H1 (cell line): ENCODE results near the gene LYPD6B. TPM values are rescaled to one million over a fixed set of nuclear protein-coding genes. Genes with fewer than 3 reads are reported as not detected.

ENCODE experiments used
- CTCF ChIA-PET: fragments of 300-600 bp; sonication (Branson Sonifier 250); formaldehyde crosslinking; loops from one replicate; lab custom pipeline; 2021; ENCODE audit not compliant: partially characterized antibody; lab: Charles Lee
- POLR2A ChIA-PET: fragments of 300-600 bp; sonication (Branson Sonifier 250); formaldehyde crosslinking; loops from one replicate; lab custom pipeline; 2021; ENCODE audit warnings: inconsistent platforms; ENCODE audit not compliant: partially characterized antibody; lab: Charles Lee
- DNase-seq, 2 experiments: peaks; one replicate each; pipeline versions ENCODE4 v3.0.0 to v3.0.0-alpha.2; 2010 to 2022; ENCODE audit warnings: low spot score in 2 of 2, low read depth in 1 of 2, mixed read lengths in 1 of 2
- FAIRE-seq: peaks from 2 replicates; lab custom pipeline; 2011; peaks lifted over from hg19 to GRCh38; lab: Jason Lieb, UNC
- H2AFZ ChIP-seq: 2 replicates; pipeline ENCODE4 v1.8.1; 2012; ENCODE audit warnings: low read length, inconsistent platforms
- H2AK5ac ChIP-seq: 2 replicates; pipeline ENCODE4 v1.6.1; 2013; ENCODE audit warnings: low read depth, low read length
- H2BK120ac ChIP-seq: replicated peaks from 2 replicates; pipeline ENCODE3; 2013; ENCODE audit warnings: low read depth, low read length, inconsistent platforms
- H2BK12ac ChIP-seq: 2 replicates; pipeline ENCODE4 v1.6.1; 2013; ENCODE audit warnings: low read depth, low read length
- H2BK15ac ChIP-seq: 2 replicates; pipeline ENCODE4 v1.6.1; 2013; ENCODE audit warnings: low read length
- H2BK20ac ChIP-seq: 2 replicates; pipeline ENCODE4 v1.6.1; 2013; ENCODE audit warnings: low read length
- H2BK5ac ChIP-seq: 2 replicates; pipeline ENCODE4 v1.6.1; 2013; ENCODE audit warnings: low read depth, low read length
- H3K14ac ChIP-seq: 2 replicates; pipeline ENCODE4 v1.6.1; 2013; ENCODE audit warnings: inconsistent platforms; ENCODE audit not compliant: insufficient read length
- H3K18ac ChIP-seq: 2 replicates; pipeline ENCODE4 v1.6.1; 2013; ENCODE audit warnings: low read length; ENCODE audit errors: extremely low read depth
- H3K23ac ChIP-seq: 2 replicates; pipeline ENCODE4 v1.6.1; 2013; ENCODE audit warnings: inconsistent platforms; ENCODE audit not compliant: insufficient read length
- H3K23me2 ChIP-seq: 2 replicates; pipeline ENCODE4 v1.6.1; 2013; ENCODE audit warnings: low read depth, low read length
- H3K27ac ChIP-seq: 2 replicates; pipeline ENCODE4 v1.6.1; 2011; ENCODE audit warnings: low read depth, low read length, inconsistent platforms
- H3K27me3 ChIP-seq, 4 experiments: replicated peaks in 1 of 4; 1 replicate in 1 of 4; 2 replicates in 3 of 4; pipeline versions ENCODE4 v1.6.1 to v1.8.1; 2011 to 2013; ENCODE audit warnings: low read length in 3 of 4, mild to moderate bottlenecking in 3 of 4, inconsistent platforms in 2 of 4, mixed read lengths in 2 of 4, moderate library complexity in 1 of 4; ENCODE audit not compliant: control insufficient read depth in 3 of 4, insufficient read depth in 3 of 4; ENCODE audit errors: extremely low read depth in 1 of 4
- H3K36me3 ChIP-seq, 4 experiments: 2 replicates each; pipeline versions ENCODE4 v1.6.1 to v1.8.1; 2011 to 2013; ENCODE audit warnings: mild to moderate bottlenecking in 4 of 4, low read length in 3 of 4, moderate library complexity in 2 of 4, control low read depth in 1 of 4, inconsistent platforms in 1 of 4; ENCODE audit not compliant: insufficient read depth in 4 of 4, control insufficient read depth in 2 of 4
- H3K4ac ChIP-seq: replicated peaks from 2 replicates; pipeline ENCODE3; 2013; ENCODE audit warnings: low read length, low read depth, mixed read lengths, inconsistent platforms; ENCODE audit not compliant: insufficient read length
- H3K4me1 ChIP-seq, 4 experiments: replicated peaks in 1 of 4; 1 replicate in 1 of 4; 2 replicates in 3 of 4; pipeline versions ENCODE4 v1.6.1 to v1.8.1; 2011 to 2013; ENCODE audit warnings: low read length in 3 of 4, inconsistent platforms in 2 of 4, mixed read lengths in 1 of 4; ENCODE audit not compliant: insufficient read depth in 4 of 4, control insufficient read depth in 3 of 4
- H3K4me2 ChIP-seq, 2 experiments: 2 replicates each; pipeline versions ENCODE4 v1.6.1 to v1.8.1; 2011 to 2013; ENCODE audit warnings: low read depth in 2 of 2, low read length in 2 of 2, control low read depth in 1 of 2, inconsistent platforms in 1 of 2, mild to moderate bottlenecking in 1 of 2; ENCODE audit not compliant: insufficient read depth in 1 of 2
- H3K4me3 ChIP-seq, 4 experiments: fragments of 200-600, 300-600 bp in 1 of 4; sonication (generic), shearing (Covaris generic), sonication (Bioruptor Twin) in 1 of 4; 2 replicates each; pipeline versions ENCODE4 v1.5.1 to v1.8.1; 2011 to 2016; ENCODE audit warnings: low read length in 4 of 4, low read depth in 3 of 4, control low read depth in 2 of 4, inconsistent platforms in 2 of 4, mild to moderate bottlenecking in 2 of 4, mixed read lengths in 1 of 4, moderate library complexity in 1 of 4; ENCODE audit not compliant: insufficient read depth in 2 of 4; ENCODE audit errors: extremely low read depth in 1 of 4
- H3K56ac ChIP-seq: replicated peaks from 2 replicates; pipeline ENCODE3; 2013; ENCODE audit warnings: low read depth, mild to moderate bottlenecking, mixed read lengths, low read length, inconsistent platforms; ENCODE audit not compliant: insufficient read length
- H3K79me1 ChIP-seq: 2 replicates; pipeline ENCODE4 v1.6.1; 2013; ENCODE audit warnings: low read depth, low read length, control low read depth
- H3K79me2 ChIP-seq, 2 experiments: 2 replicates each; pipeline versions ENCODE4 v1.6.1 to v1.8.1; 2012 to 2013; ENCODE audit warnings: low read length in 2 of 2, mild to moderate bottlenecking in 2 of 2, inconsistent platforms in 1 of 2; ENCODE audit not compliant: insufficient read depth in 2 of 2, control insufficient read depth in 1 of 2
- H3K9ac ChIP-seq, 4 experiments: replicated peaks in 1 of 4; 1 replicate in 1 of 4; 2 replicates in 3 of 4; pipeline versions ENCODE4 v1.6.1 to v1.8.1; 2011 to 2013; ENCODE audit warnings: low read depth in 3 of 4, low read length in 3 of 4, control low read depth in 2 of 4, mild to moderate bottlenecking in 2 of 4, moderate library complexity in 2 of 4, inconsistent platforms in 1 of 4; ENCODE audit errors: extremely low read depth in 1 of 4
- H3K9me3 ChIP-seq, 2 experiments: 2 replicates each; pipeline versions ENCODE4 v1.6.1 to v1.8.1; 2012 to 2013; ENCODE audit warnings: mild to moderate bottlenecking in 2 of 2, moderate library complexity in 2 of 2, control low read depth in 1 of 2, inconsistent platforms in 1 of 2, low read depth in 1 of 2, low read length in 1 of 2, mixed read lengths in 1 of 2; ENCODE audit not compliant: insufficient read depth in 2 of 2
- H4K20me1 ChIP-seq, 2 experiments: replicated peaks in 1 of 2; 2 replicates each; pipeline versions ENCODE3 to v1.8.1; 2011 to 2013; ENCODE audit warnings: inconsistent platforms in 2 of 2, low read length in 2 of 2, mild to moderate bottlenecking in 1 of 2; ENCODE audit not compliant: insufficient read depth in 2 of 2, control insufficient read depth in 1 of 2
- H4K5ac ChIP-seq: 2 replicates; pipeline ENCODE4 v1.6.1; 2013; ENCODE audit warnings: low read length, low read depth, mixed read lengths, inconsistent platforms; ENCODE audit not compliant: insufficient read length
- H4K8ac ChIP-seq: 2 replicates; pipeline ENCODE4 v1.8.0; 2013; ENCODE audit warnings: mild to moderate bottlenecking, moderate library complexity, low read length, inconsistent platforms; ENCODE audit not compliant: insufficient read depth; ENCODE audit errors: extremely low read depth
- H4K91ac ChIP-seq: replicated peaks from 2 replicates; pipeline ENCODE3; 2013; ENCODE audit warnings: low read length, mixed read lengths, inconsistent platforms; ENCODE audit not compliant: insufficient read length
- CBX5 ChIP-seq: fragments of 300-800, 300-1000 bp; sonication (generic); IDR thresholded peaks from 2 replicates; pipeline ENCODE4 v1.7.1; 2016; ENCODE audit warnings: antibody characterized with exemption, low read length, low read depth
- CHD1 ChIP-seq: IDR thresholded peaks from 2 replicates; pipeline ENCODE4 v1.6.1; 2012; ENCODE audit warnings: low read depth, low read length, improper control_type of control experiment
- HDAC2 ChIP-seq, 2 experiments: fragments of 300-600 bp in 1 of 2; sonication (generic) in 1 of 2; IDR thresholded peaks; 2 replicates each; pipeline ENCODE4 v1.6.1; 2011 to 2012; ENCODE audit warnings: low read depth in 2 of 2, low read length in 2 of 2, mild to moderate bottlenecking in 2 of 2, moderate library complexity in 2 of 2, borderline replicate concordance in 1 of 2, inconsistent platforms in 1 of 2
- JUND ChIP-seq: IDR thresholded peaks from 2 replicates; pipeline ENCODE4 v1.6.1; 2011; ENCODE audit warnings: mild to moderate bottlenecking, improper control_type of control experiment, low read length
- KDM4A ChIP-seq: IDR thresholded peaks from one replicate; pipeline ENCODE4 v1.7.1; 2012; ENCODE audit warnings: low read depth, mild to moderate bottlenecking, moderate library complexity, low read length, inconsistent platforms; ENCODE audit not compliant: severe bottlenecking
- POLR2A ChIP-seq, 2 experiments: IDR thresholded peaks; 1 replicate in 1 of 2; 2 replicates in 1 of 2; pipeline ENCODE4 v1.6.1; 2011; ENCODE audit warnings: low read depth in 2 of 2, low read length in 2 of 2, mild to moderate bottlenecking in 2 of 2; ENCODE audit errors: control extremely low read depth in 1 of 2
- POLR2AphosphoS5 ChIP-seq: IDR thresholded peaks from 2 replicates; pipeline ENCODE4 v1.6.1; 2011; ENCODE audit warnings: low read depth, low read length
- RNF2 ChIP-seq: fragments of 200-900, 300-1000 bp; sonication (generic); IDR thresholded peaks from 2 replicates; pipeline ENCODE4 v1.7.1; 2016; ENCODE audit warnings: borderline replicate concordance, low read depth, mild to moderate bottlenecking, antibody characterized with exemption, low read length; ENCODE audit not compliant: poor library complexity, severe bottlenecking; ENCODE audit errors: missing control alignments
- SIN3A ChIP-seq, 2 experiments: IDR thresholded peaks in 1 of 2; conservative IDR thresholded peaks in 1 of 2; 2 replicates each; pipeline ENCODE4 v1.6.1; 2011 to 2012; ENCODE audit warnings: low read length in 2 of 2, improper control_type of control experiment in 1 of 2, low read depth in 1 of 2, mild to moderate bottlenecking in 1 of 2
- TEAD4 ChIP-seq: IDR thresholded peaks from 2 replicates; pipeline ENCODE4 v1.6.1; 2012; ENCODE audit warnings: low read depth, low read length, inconsistent platforms, mixed read lengths
- USF2 ChIP-seq: IDR thresholded peaks from 2 replicates; pipeline ENCODE4 v1.6.1; 2011; ENCODE audit warnings: low read length, improper control_type of control experiment
- ZNF274 ChIP-seq: IDR thresholded peaks from 2 replicates; pipeline ENCODE4 v1.7.0; 2012; ENCODE audit warnings: low read length, borderline replicate concordance; ENCODE audit errors: extremely low read depth
- WGBS, 2 experiments: shearing (Covaris generic) in 1 of 2; methylation state at CpG; one replicate each; pipeline versions ENCODE4 v1.1.6 to v1.1.7; 2013 to 2015; ENCODE audit warnings: low lambda C conversion rate in 2 of 2, mixed read lengths in 2 of 2, inconsistent platforms in 1 of 2, low coverage in 1 of 2, missing lambda C conversion rate in 1 of 2; ENCODE audit not compliant: insufficient replicate concordance in 2 of 2, insufficient coverage in 1 of 2, insufficient read length in 1 of 2; ENCODE audit errors: extremely low coverage in 1 of 2, missing lambda C conversion rate in 1 of 2; 5-methylcytosine and 5-hydroxymethylcytosine counted together
- polyA plus RNA-seq, 7 experiments: library from polyadenylated mRNA; depleted of rRNA in 3 of 7; stranded (reverse) in 5 of 7; unstranded in 2 of 7; fragments of >200 nt in 5 of 7; fragments of 200-250 nt in 2 of 7; gene quantifications; 1 replicate in 5 of 7; 2 replicates in 1 of 7; 4 replicates in 1 of 7; pipeline versions ENCODE4 v1.2.1 to v1.2.3, GENCODE V29; 2011 to 2013; ENCODE audit warnings: missing spikeins in 2 of 7, mixed read lengths in 2 of 7
- total RNA-seq: library from RNA; stranded (reverse); fragmentation: NEBNext Ultra II Directional; extraction: Animal tissue kit (Norgen Biotek cat#: 25700); gene quantifications from 2 replicates; pipeline ENCODE4 v1.2.1, GENCODE V29; 2021

LYPD6B gene
- total and polyA plus RNA-seq, 2 of the 8 experiments (the other 6 are each of a cell fraction or from before 2014, with no cell fraction given), result 2.2 to 3.5 TPM

DNA sequence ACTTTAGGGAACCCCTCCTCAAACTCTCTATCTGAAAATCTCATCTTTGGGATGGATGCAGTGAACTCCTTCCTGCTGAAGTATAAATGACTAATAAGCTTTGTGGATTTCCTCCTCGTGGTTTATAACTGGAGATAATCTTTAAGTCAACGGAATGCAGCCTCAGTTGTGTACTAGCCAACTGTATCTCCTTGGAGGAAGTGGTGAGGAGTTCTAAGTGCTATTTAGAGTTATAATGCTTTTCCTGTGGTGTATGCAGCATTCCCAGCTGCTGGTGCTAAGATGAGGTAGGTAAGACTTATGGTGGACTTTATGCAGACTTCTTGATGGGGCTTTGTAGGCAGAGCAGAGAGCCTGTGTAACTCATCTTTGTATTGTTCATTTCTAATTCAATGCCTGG, 90.9 kb downstream of the LYPD6B start:
- Histone ChIP-seq H3K4me1 (peaks cover 0 to 2% (median under 1%) of the 10 kb centered on the region in 4 experiments; a peak in 2 of 7 replicates), H3K14ac (no peak overlapping the region), H3K36me3 (no peaks in the 10 kb centered on the region), H2BK12ac (no peak overlapping the region), H3K27ac (no peak overlapping the region), H4K91ac (no peak overlapping the region), H2BK20ac (no peak overlapping the region), H3K4me2 (no peak overlapping the region), H4K5ac (no peak overlapping the region), H3K56ac (no peak overlapping the region), H2BK5ac (no peak overlapping the region), H3K79me1 (no peaks in the 10 kb centered on the region), H2AFZ (no peak overlapping the region), H4K20me1 (no peaks in the 10 kb centered on the region), H3K23ac (no peak overlapping the region), H2BK15ac (no peak overlapping the region), H3K27me3 (peaks cover 0 to 2% (median 0%) of the 10 kb centered on the region in 4 experiments; a peak in 1 of 7 replicates), H3K4me3 (no peak overlapping the region), H2AK5ac (no peak overlapping the region), H4K8ac (no peak overlapping the region), H3K9me3 (no peaks in the 10 kb centered on the region), H3K18ac (no peak overlapping the region), H3K9ac (no peak overlapping the region), H3K79me2 (no peaks in the 10 kb centered on the region), H3K23me2 (no peaks in the 10 kb centered on the region), H3K4ac (no peak overlapping the region), H2BK120ac (no peak overlapping the region)
- 87% methylated on average over 2 of the region's 2 CpGs; no CpG with 5 or more reads in 1 of the 2 experiments for WGBS, 2 experiments
- ChIA-PET CTCF (interaction anchor here (1.1 kb wide), 1 partner anchor 111 kb away, joined by 3 read pairs; no protein-coding TSS in a partner anchor), POLR2A (no interaction called here)
- no peak for FAIRE-seq
- no peak for DNase-seq
- TF ChIP-seq USF2, result no peak
- no peak for TF ChIP-seq CHD1
- no peak for TF ChIP-seq CBX5
- TF ChIP-seq POLR2AphosphoS5, result no peak
- TF ChIP-seq POLR2A (IDR thresholded peaks at IDR 0.05; ENCODE audit: control extremely low read depth in 1 of 2, low read depth in 2 of 2, low read length in 2 of 2), result no peak
- TF ChIP-seq RNF2, result no peak
- no peak for TF ChIP-seq ZNF274
- no peak for TF ChIP-seq TEAD4
- no peak for TF ChIP-seq SIN3A (conservative IDR thresholded peaks at IDR 0.05 in 1 of 2, IDR thresholded peaks at IDR 0.05 in 1 of 2; ENCODE audit: low read depth in 1 of 2, low read length in 2 of 2)
- no peak for TF ChIP-seq HDAC2 (IDR thresholded peaks at IDR 0.05; ENCODE audit: borderline replicate concordance in 1 of 2, low read depth in 2 of 2, low read length in 2 of 2)
- TF ChIP-seq JUND, result no peak
- TF ChIP-seq KDM4A, result no peak
